Upper lobe of left lung (tissue), 4 donors: ENCODE data around the gene SLAMF7.

Experiments
- CTCF ChIP-seq, 6 experiments: fragments of 450-650 bp in 4 of 6; fragments of 200-600 bp in 2 of 6; sonication (generic) in 2 of 6; IDR thresholded peaks; one replicate each; pipeline ENCODE4 v1.5.1; 2016 to 2019; ENCODE audit warnings: antibody characterized with exemption in 6 of 6
- POLR2A ChIP-seq, 4 donors: fragments of 450-650 bp; IDR thresholded peaks; one replicate each; pipeline ENCODE4 v1.5.1; 2016 to 2017; ENCODE audit warnings: antibody characterized with exemption in 4 of 4, mild to moderate bottlenecking in 2 of 4
- POLR2AphosphoS5 ChIP-seq, 2 donors: sonication (generic); formaldehyde crosslinking; IDR thresholded peaks; one replicate each; pipeline ENCODE4 v1.5.1; 2017; ENCODE audit warnings: antibody characterized with exemption in 2 of 2

DNA sequence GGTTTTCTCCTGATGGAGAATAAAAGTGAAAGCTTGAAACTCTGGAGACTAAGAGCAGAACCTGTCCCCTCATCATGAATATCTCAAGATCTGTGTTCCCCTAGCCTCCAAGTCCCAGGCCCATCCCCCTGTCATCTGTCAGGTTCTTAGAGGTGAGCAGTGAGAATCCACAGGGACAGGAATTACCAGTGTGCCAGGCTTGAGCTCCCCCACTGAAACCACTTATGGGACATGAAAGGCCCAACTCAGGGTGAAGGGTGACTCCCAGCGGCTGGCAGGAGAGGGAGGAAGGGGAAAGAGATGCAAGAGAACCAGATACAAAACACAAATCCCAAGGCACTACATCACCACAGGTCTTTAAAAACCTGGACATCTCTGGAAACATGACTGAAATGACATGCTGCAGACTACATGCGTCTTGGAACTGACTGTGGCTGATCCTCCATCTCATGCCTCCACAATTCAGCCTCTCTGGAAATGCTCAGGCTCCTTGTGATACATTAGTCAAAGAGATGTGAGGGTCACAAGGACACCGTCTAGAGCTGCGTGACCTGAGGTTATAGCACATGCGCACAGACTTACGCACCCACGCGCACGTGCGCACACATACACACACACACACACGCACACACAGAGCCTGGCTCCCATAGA, 50.1 kb downstream of the SLAMF7 start:
- TF ChIP-seq CTCF (IDR thresholded peaks at IDR 0.05) (no peak), POLR2A (IDR thresholded peaks at IDR 0.05) (no peak), POLR2AphosphoS5 (IDR thresholded peaks at IDR 0.05) (no peak)
